HL-60 (cell line): ENCODE results near the gene KRTAP5-3.

Source experiments
- DNase-seq, 2 experiments: peaks; one replicate each; pipeline ENCODE4 v3.0.0-alpha.2; 2010 to 2020; ENCODE audit warnings: low read depth in 1 of 2, low spot score in 1 of 2
- H3K27ac ChIP-seq: fragments of 250-450 bp; sonication (Bioruptor Pico); replicated peaks from 2 replicates; pipeline ENCODE4 v1.5.1; 2020; ENCODE audit warnings: mild to moderate bottlenecking, moderate library complexity
- H3K27me3 ChIP-seq: fragments of 250-450 bp; sonication (Bioruptor Pico); 2 replicates; pipeline ENCODE4 v1.5.1; 2021; ENCODE audit warnings: mild to moderate bottlenecking, moderate library complexity; ENCODE audit not compliant: insufficient read depth, poor library complexity, severe bottlenecking
- H3K4me3 ChIP-seq: replicated peaks from 2 replicates; pipeline ENCODE4 v1.5.1; 2011; ENCODE audit warnings: mild to moderate bottlenecking, control low read depth, low read length; ENCODE audit not compliant: insufficient read depth
- GABPA ChIP-seq: IDR thresholded peaks from 2 replicates; pipeline ENCODE4 v1.6.1; 2012; ENCODE audit warnings: low read depth
- POLR2AphosphoS5 ChIP-seq: IDR thresholded peaks from 2 replicates; pipeline ENCODE4 v1.6.1; 2012; ENCODE audit warnings: low read depth
- SPI1 ChIP-seq: IDR thresholded peaks from 2 replicates; pipeline ENCODE4 v1.6.1; 2012; ENCODE audit warnings: low read depth, mild to moderate bottlenecking, borderline replicate concordance
- TF ChIP-seq, protein P1 (sequence below): IDR thresholded peaks from 2 replicates; pipeline ENCODE4 v1.6.1; 2012; ENCODE audit warnings: low read depth; ENCODE audit not compliant: insufficient replicate concordance
- TF ChIP-seq, protein P2 (sequence below): IDR thresholded peaks from one replicate; pipeline ENCODE4 v1.5.1; 2011; ENCODE audit warnings: low read length, control low read depth, inconsistent platforms; ENCODE audit not compliant: insufficient read depth

The KRTAP5-3 gene

DNA sequence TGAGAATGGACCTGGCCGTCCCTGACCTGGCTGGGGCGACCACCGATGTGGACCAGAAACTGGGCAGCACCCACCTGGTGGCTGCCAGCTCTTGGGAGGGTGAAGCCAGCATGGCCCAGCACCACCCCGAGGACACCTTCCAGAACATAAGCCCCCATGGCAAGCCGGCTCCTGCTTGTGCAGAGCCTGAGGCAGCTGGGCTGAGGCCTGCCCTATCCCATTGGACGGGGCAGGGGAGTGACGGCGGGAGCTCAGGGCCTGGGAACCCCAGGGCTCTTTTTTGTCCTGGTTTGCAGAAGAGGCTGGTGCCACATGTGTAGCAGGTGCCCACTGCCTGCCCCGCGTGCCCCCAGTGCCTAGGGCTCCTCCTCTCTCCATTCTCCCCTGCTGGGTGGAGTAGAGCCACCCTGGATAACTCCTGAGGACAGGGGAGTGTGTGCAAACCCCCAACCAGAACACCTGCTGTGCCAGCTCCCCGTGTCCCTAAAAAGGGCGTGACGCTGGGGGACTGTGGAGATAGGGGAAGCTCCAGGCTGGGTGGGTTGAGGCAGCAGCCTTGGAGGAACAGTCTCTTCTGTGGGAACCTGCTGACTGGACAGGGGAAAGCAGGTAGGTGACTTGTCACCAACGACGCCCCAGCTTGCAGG is 48.1 kb downstream of the KRTAP5-3 start:
- Histone ChIP-seq H3K27me3 (peaks cover 41% of the 10 kb centered on the region), H3K27ac (no peak overlapping the region), H3K4me3 (no peak overlapping the region)
- no peak for TF ChIP-seq SPI1
- TF ChIP-seq, protein P1, sequence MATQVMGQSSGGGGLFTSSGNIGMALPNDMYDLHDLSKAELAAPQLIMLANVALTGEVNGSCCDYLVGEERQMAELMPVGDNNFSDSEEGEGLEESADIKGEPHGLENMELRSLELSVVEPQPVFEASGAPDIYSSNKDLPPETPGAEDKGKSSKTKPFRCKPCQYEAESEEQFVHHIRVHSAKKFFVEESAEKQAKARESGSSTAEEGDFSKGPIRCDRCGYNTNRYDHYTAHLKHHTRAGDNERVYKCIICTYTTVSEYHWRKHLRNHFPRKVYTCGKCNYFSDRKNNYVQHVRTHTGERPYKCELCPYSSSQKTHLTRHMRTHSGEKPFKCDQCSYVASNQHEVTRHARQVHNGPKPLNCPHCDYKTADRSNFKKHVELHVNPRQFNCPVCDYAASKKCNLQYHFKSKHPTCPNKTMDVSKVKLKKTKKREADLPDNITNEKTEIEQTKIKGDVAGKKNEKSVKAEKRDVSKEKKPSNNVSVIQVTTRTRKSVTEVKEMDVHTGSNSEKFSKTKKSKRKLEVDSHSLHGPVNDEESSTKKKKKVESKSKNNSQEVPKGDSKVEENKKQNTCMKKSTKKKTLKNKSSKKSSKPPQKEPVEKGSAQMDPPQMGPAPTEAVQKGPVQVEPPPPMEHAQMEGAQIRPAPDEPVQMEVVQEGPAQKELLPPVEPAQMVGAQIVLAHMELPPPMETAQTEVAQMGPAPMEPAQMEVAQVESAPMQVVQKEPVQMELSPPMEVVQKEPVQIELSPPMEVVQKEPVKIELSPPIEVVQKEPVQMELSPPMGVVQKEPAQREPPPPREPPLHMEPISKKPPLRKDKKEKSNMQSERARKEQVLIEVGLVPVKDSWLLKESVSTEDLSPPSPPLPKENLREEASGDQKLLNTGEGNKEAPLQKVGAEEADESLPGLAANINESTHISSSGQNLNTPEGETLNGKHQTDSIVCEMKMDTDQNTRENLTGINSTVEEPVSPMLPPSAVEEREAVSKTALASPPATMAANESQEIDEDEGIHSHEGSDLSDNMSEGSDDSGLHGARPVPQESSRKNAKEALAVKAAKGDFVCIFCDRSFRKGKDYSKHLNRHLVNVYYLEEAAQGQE, result no peak
- TF ChIP-seq POLR2AphosphoS5, result no peak
- TF ChIP-seq GABPA, result no peak
- TF ChIP-seq, protein P2, sequence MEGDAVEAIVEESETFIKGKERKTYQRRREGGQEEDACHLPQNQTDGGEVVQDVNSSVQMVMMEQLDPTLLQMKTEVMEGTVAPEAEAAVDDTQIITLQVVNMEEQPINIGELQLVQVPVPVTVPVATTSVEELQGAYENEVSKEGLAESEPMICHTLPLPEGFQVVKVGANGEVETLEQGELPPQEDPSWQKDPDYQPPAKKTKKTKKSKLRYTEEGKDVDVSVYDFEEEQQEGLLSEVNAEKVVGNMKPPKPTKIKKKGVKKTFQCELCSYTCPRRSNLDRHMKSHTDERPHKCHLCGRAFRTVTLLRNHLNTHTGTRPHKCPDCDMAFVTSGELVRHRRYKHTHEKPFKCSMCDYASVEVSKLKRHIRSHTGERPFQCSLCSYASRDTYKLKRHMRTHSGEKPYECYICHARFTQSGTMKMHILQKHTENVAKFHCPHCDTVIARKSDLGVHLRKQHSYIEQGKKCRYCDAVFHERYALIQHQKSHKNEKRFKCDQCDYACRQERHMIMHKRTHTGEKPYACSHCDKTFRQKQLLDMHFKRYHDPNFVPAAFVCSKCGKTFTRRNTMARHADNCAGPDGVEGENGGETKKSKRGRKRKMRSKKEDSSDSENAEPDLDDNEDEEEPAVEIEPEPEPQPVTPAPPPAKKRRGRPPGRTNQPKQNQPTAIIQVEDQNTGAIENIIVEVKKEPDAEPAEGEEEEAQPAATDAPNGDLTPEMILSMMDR, result no peak
- no peak for DNase-seq

- TF ChIP-seq GABPA (no peak), POLR2AphosphoS5 (no peak), SPI1 (no peak)
- TF ChIP-seq, protein P1, result no peak
- TF ChIP-seq, protein P2, result no peak
- Histone ChIP-seq H3K27me3 (peaks cover 40% of the 10 kb centered on the region), H3K4me3 (no peak overlapping the region), H3K27ac (no peak overlapping the region)
- no peak for DNase-seq
Observed at GRCh38 chr11:1559111-1559951, 48.9 kb downstream of the KRTAP5-3 start.

- no peak for DNase-seq
- H3K27ac ChIP-seq, result no peak overlapping the region
- TF ChIP-seq SPI1 (no peak), GABPA (no peak), POLR2AphosphoS5 (no peak)
- TF ChIP-seq, protein P2, result no peak
- TF ChIP-seq, protein P1, result no peak
- no peak overlapping the region for H3K4me3 ChIP-seq
- peaks cover 36% of the 10 kb centered on the region for H3K27me3 ChIP-seq
Observed at GRCh38 chr11:1558775-1559110, 49.5 kb downstream of the KRTAP5-3 start.
